GM12878 (cell line): ENCODE measurements around the gene TULP4. TPM values are rescaled to one million over a fixed set of nuclear protein-coding genes. Genes with fewer than 3 reads are reported as not detected.

Experiments
- ATAC-seq: fragments of 200-7000 bp; cut with Tn5 transposase; 3 replicates; pipeline ENCODE4 v1.9.1; 2020; ENCODE audit warnings: mild to moderate bottlenecking, moderate library complexity
- BruUV-seq: library from RNA; stranded (reverse); fragments of 400-500 nt; replicated peaks from 2 replicates; lab custom pipeline; 2021; lab: Mats Ljungman, UMichigan
- CTCF ChIA-PET: fragments of 300-600 bp; sonication (Branson Sonifier 250); formaldehyde crosslinking; extraction: SDS; loops from one replicate; lab custom pipeline; 2021; ENCODE audit warnings: inconsistent platforms; lab: Yijun Ruan, JAX
- POLR2A ChIA-PET: fragments of 350-600 bp; formaldehyde crosslinking; extraction: SDS; loops from one replicate; lab custom pipeline; 2021; ENCODE audit warnings: inconsistent platforms; lab: Charles Lee
- RAD21 ChIA-PET: fragments of 300-600 bp; sonication (Branson Sonifier 250); formaldehyde crosslinking; loops from one replicate; lab custom pipeline; 2023; ENCODE audit warnings: antibody characterized with exemption; ENCODE audit not compliant: unreplicated experiment; lab: Charles Lee
- SMC1A ChIA-PET: fragments of 300-600 bp; sonication (Branson Sonifier 250); formaldehyde crosslinking; loops from one replicate; lab custom pipeline; 2023; ENCODE audit not compliant: unreplicated experiment, uncharacterized antibody; lab: Charles Lee
- DNase-seq: peaks from one replicate; pipeline ENCODE4 v3.0.0-alpha.2; 2011; ENCODE audit warnings: low read depth, low spot score
- FAIRE-seq: peaks from 3 replicates; lab custom pipeline; 2011; peaks lifted over from hg19 to GRCh38; lab: Jason Lieb, UNC
- H2AFZ ChIP-seq: 2 replicates; pipeline ENCODE4 v1.6.0; 2011; ENCODE audit warnings: low read depth, low read length, control low read depth; ENCODE audit not compliant: control insufficient read depth
- H3K27ac ChIP-seq: 2 replicates; pipeline ENCODE4 v1.5.1; 2011; ENCODE audit warnings: control low read depth; ENCODE audit not compliant: control insufficient read depth, insufficient read depth
- H3K27me3 ChIP-seq, 2 experiments: replicated peaks in 1 of 2; 2 replicates each; pipeline versions ENCODE4 v1.6.0 to v1.6.1; 2011; ENCODE audit warnings: low read length in 1 of 2; ENCODE audit not compliant: control insufficient read depth in 2 of 2, insufficient read depth in 2 of 2
- H3K36me3 ChIP-seq, 2 experiments: 2 replicates each; pipeline ENCODE4 v1.5.1; 2011; ENCODE audit warnings: low read length in 1 of 2; ENCODE audit not compliant: control insufficient read depth in 2 of 2, insufficient read depth in 2 of 2
- H3K4me1 ChIP-seq: 2 replicates; pipeline ENCODE4 v1.6.1; 2011; ENCODE audit warnings: mild to moderate bottlenecking, low read length, moderate library complexity, mixed read lengths; ENCODE audit not compliant: control insufficient read depth, insufficient read depth
- H3K4me2 ChIP-seq: 2 replicates; pipeline ENCODE4 v1.6.0; 2011; ENCODE audit warnings: control low read depth; ENCODE audit not compliant: control insufficient read depth, insufficient read depth
- H3K4me3 ChIP-seq: fragments of 200-600 bp; sonication (generic); 2 replicates; pipeline ENCODE4 v1.5.1; 2016
- H3K79me2 ChIP-seq: 2 replicates; pipeline ENCODE4 v1.6.0; 2011; ENCODE audit warnings: low read length; ENCODE audit not compliant: control insufficient read depth, insufficient read depth
- H3K9ac ChIP-seq: 2 replicates; pipeline ENCODE4 v1.8.0; 2011; ENCODE audit warnings: low read length, control low read depth, mixed read lengths; ENCODE audit not compliant: control insufficient read depth, insufficient read depth
- H3K9me3 ChIP-seq: replicated peaks from 3 replicates; pipeline ENCODE4 v1.5.1; 2011; ENCODE audit warnings: mild to moderate bottlenecking, low read length; ENCODE audit not compliant: control insufficient read depth, insufficient read depth
- H4K20me1 ChIP-seq: 2 replicates; pipeline ENCODE4 v1.6.0; 2011; ENCODE audit not compliant: control insufficient read depth, insufficient read depth
- CREB1 ChIP-seq: IDR thresholded peaks from 2 replicates; pipeline ENCODE4 v1.6.1; 2012; ENCODE audit warnings: low read depth, mild to moderate bottlenecking, inconsistent platforms
- EED ChIP-seq: sonication (generic); IDR thresholded peaks from 2 replicates; pipeline ENCODE4 v1.6.1; 2016; ENCODE audit warnings: antibody characterized with exemption, low read depth
- ELK1 ChIP-seq: IDR thresholded peaks from 2 replicates; pipeline ENCODE4 v1.6.1; 2012; ENCODE audit warnings: low read depth, low read length, improper control_type of control experiment
- ETV6 ChIP-seq, 2 experiments: fragments of 450-650 bp in 1 of 2; IDR thresholded peaks in 1 of 2; conservative IDR thresholded peaks in 1 of 2; 2 replicates each; pipeline ENCODE4 v1.6.1; 2014; ENCODE audit warnings: antibody characterized with exemption in 1 of 2, borderline replicate concordance in 1 of 2, low read depth in 1 of 2, mild to moderate bottlenecking in 1 of 2, moderate library complexity in 1 of 2
- HDAC2 ChIP-seq: fragments of 200-600 bp; sonication (generic); IDR thresholded peaks from 2 replicates; pipeline ENCODE4 v1.6.1; 2017
- KDM1A ChIP-seq: fragments of 200-600 bp; sonication (generic); IDR thresholded peaks from 2 replicates; pipeline ENCODE4 v1.6.1; 2016; ENCODE audit warnings: borderline replicate concordance
- MEF2B ChIP-seq: fragments of 450-650 bp; IDR thresholded peaks from 2 replicates; pipeline ENCODE4 v1.6.1; 2018; ENCODE audit warnings: mild to moderate bottlenecking, moderate library complexity; ENCODE audit not compliant: partially characterized antibody, poor library complexity, severe bottlenecking
- MTA2 ChIP-seq: fragments of 450-650 bp; IDR thresholded peaks from 2 replicates; pipeline ENCODE4 v1.6.1; 2016; ENCODE audit warnings: low read depth, mild to moderate bottlenecking, moderate library complexity
- NFIC ChIP-seq: IDR thresholded peaks from 2 replicates; pipeline ENCODE4 v1.6.1; 2012; ENCODE audit warnings: low read depth, mild to moderate bottlenecking, inconsistent platforms, low read length, moderate library complexity
- NR2C1 ChIP-seq: fragments of 450-650 bp; IDR thresholded peaks from 2 replicates; pipeline ENCODE4 v1.6.1; 2017; ENCODE audit warnings: antibody characterized with exemption, mild to moderate bottlenecking, moderate library complexity
- RBBP5 ChIP-seq: fragments of 200-600 bp; sonication (generic); conservative IDR thresholded peaks from 2 replicates; pipeline ENCODE4 v1.6.1; 2016
- SMC3 ChIP-seq: IDR thresholded peaks from 2 replicates; pipeline ENCODE4 v1.6.1; 2011; ENCODE audit warnings: low read length, improper control_type of control experiment, borderline replicate concordance
- SREBF1 ChIP-seq: IDR thresholded peaks from 2 replicates; pipeline ENCODE4 v1.6.1; 2012; ENCODE audit warnings: mild to moderate bottlenecking, low read length
- STAT3 ChIP-seq: IDR thresholded peaks from 2 replicates; pipeline ENCODE4 v1.6.1; 2011; ENCODE audit warnings: low read depth, low read length, improper control_type of control experiment
- ZNF384 ChIP-seq: IDR thresholded peaks from 2 replicates; pipeline ENCODE4 v1.6.1; 2012; ENCODE audit warnings: low read depth, mild to moderate bottlenecking, low read length, improper control_type of control experiment, borderline replicate concordance
- WGBS: methylation state at CpG from one replicate; pipeline ENCODE4 v1.1.6; 2016; ENCODE audit warnings: low lambda C conversion rate; ENCODE audit not compliant: insufficient replicate concordance, insufficient coverage; ENCODE audit errors: missing lambda C conversion rate; 5-methylcytosine and 5-hydroxymethylcytosine counted together
- in situ Hi-C: fragments of 300-500 bp; cut with MboI; formaldehyde crosslinking; loops from 9 replicates; pipeline ENCODE4 v1.14.3; 2018; ENCODE audit warnings: mixed read lengths
- intact Hi-C: fragments of 100-400 bp; cut with micrococcal nuclease; formaldehyde crosslinking; loops from one replicate; pipeline ENCODE4 v1.14.2; 2022; ENCODE audit not compliant: unreplicated experiment
- polyA plus RNA-seq, 11 experiments: library from polyadenylated mRNA; depleted of rRNA in 4 of 11; unstranded in 6 of 11; stranded (reverse) in 5 of 11; fragments of >200 nt; fragmentation: Nextera tagmentation in 4 of 11; fragmentation: Illumina TruSeq in 1 of 11; extraction: Ambion mirVana in 4 of 11; extraction: Trizol in 1 of 11; gene quantifications; 1 replicate in 1 of 11; 2 replicates in 10 of 11; pipeline versions ENCODE4 v1.2.1 to v1.2.3, GENCODE V29; 2011 to 2016; ENCODE audit warnings: inconsistent platforms in 2 of 11, missing spikeins in 2 of 11, low read depth in 1 of 11
- total RNA-seq, 4 experiments: library from RNA; depleted of rRNA in 3 of 4; stranded (reverse); fragments of >200 nt in 3 of 4; fragmentation: Illumina TruSeq in 1 of 4; extraction: Trizol in 1 of 4; gene quantifications; 2 replicates each; pipeline versions ENCODE4 v1.2.1 to v1.2.3, GENCODE V29; 2013 to 2021

Gene TULP4
- total and polyA plus RNA-seq, 10 of the 15 experiments (the other 5 are each of a cell fraction or from before 2014, with no cell fraction given): 0.73 to 31.8 (median 14.0) TPM

- no TSS peak for BruUV-seq
- CTCF ChIA-PET: interaction anchor here (1.9 kb wide), 1 partner anchor 161 kb away, joined by 5 read pairs; no protein-coding TSS in a partner anchor
- no peak overlapping the region for H3K4me3 ChIP-seq
- no peak overlapping the region for H2AFZ ChIP-seq
- no peak overlapping the region for H3K9ac ChIP-seq
- 100% methylated on average over 1 of the region's 1 CpG for WGBS
- intact Hi-C loops: no loop called here
- ATAC-seq (no peak), FAIRE-seq (no peak), DNase-seq (no peak)
- RAD21 ChIA-PET: no interaction called here
- H3K4me2 ChIP-seq: no peak overlapping the region
- no peaks in the 10 kb centered on the region; the same call in 1 of the 2 replicates for H4K20me1 ChIP-seq
- POLR2A ChIA-PET: interaction anchor here (1.3 kb wide), 1 partner anchor 11 kb away, joined by 3 read pairs; no protein-coding TSS in a partner anchor
- SMC1A ChIA-PET: no interaction called here
- no peaks in the 10 kb centered on the region for H3K9me3 ChIP-seq
- H3K27ac ChIP-seq: no peak overlapping the region
- no peaks in the 10 kb centered on the region for H3K79me2 ChIP-seq
- in situ Hi-C loops: no loop called here
- no peaks in the 10 kb centered on the region for H3K27me3 ChIP-seq
- TF ChIP-seq NFIC (no peak), STAT3 (no peak), MTA2 (no peak), RBBP5 (no peak), SMC3 (no peak), CREB1 (no peak), MEF2B (no peak), ZNF384 (no peak), HDAC2 (no peak), NR2C1 (no peak), EED (no peak), SREBF1 (no peak), ETV6 (conservative IDR thresholded peaks at IDR 0.05 in 1 of 2, IDR thresholded peaks at IDR 0.05 in 1 of 2; ENCODE audit: borderline replicate concordance in 1 of 2, low read depth in 1 of 2) (no peak), KDM1A (no peak), ELK1 (no peak)
- H3K36me3 ChIP-seq: no peaks in the 10 kb centered on the region
- peaks cover 6% of the 10 kb centered on the region for H3K4me1 ChIP-seq
Observed at GRCh38 chr6:158382491-158382890, 70.2 kb downstream of the TULP4 start.
